KMS-11 (cell line): Measurements from ENCODE around the gene LRBA.

Experiments
- H2AFZ ChIP-seq: fragments of 200-600 bp; sonication (generic); 2 replicates; pipeline ENCODE4 v1.6.1; 2016; ENCODE audit warnings: antibody characterized with exemption, mixed run types, low read depth
- H3K27ac ChIP-seq: fragments of 200-600 bp; sonication (generic); 2 replicates; pipeline ENCODE4 v1.6.1; 2016; ENCODE audit warnings: mild to moderate bottlenecking, mixed run types
- H3K27me3 ChIP-seq: fragments of 200-600 bp; sonication (generic); 2 replicates; pipeline ENCODE4 v1.6.1; 2017; ENCODE audit warnings: mild to moderate bottlenecking, low read depth, mixed run types, moderate library complexity; ENCODE audit not compliant: insufficient read depth
- H3K36me3 ChIP-seq: fragments of 200-600 bp; sonication (generic); 2 replicates; pipeline ENCODE4 v1.6.1; 2017; ENCODE audit warnings: mild to moderate bottlenecking, mixed run types; ENCODE audit not compliant: insufficient read depth
- H3K4me1 ChIP-seq: fragments of 200-600 bp; sonication (generic); 2 replicates; pipeline ENCODE4 v1.6.1; 2016; ENCODE audit warnings: mild to moderate bottlenecking, low read depth, mixed run types; ENCODE audit not compliant: poor library complexity, severe bottlenecking
- H3K4me2 ChIP-seq: fragments of 200-600 bp; sonication (generic); 2 replicates; pipeline ENCODE4 v1.7.0; 2016; ENCODE audit warnings: mild to moderate bottlenecking, mixed run types
- H3K4me3 ChIP-seq: fragments of 200-600 bp; sonication (generic); IDR thresholded peaks from 2 replicates; pipeline ENCODE4 v1.6.1; 2017; ENCODE audit warnings: low read depth, low read length, mixed read lengths; ENCODE audit not compliant: insufficient read depth
- H3K79me2 ChIP-seq: fragments of 200-600 bp; sonication (generic); 2 replicates; pipeline ENCODE4 v1.6.1; 2016; ENCODE audit warnings: low read depth, mixed run types; ENCODE audit not compliant: insufficient read depth
- H3K9ac ChIP-seq: fragments of 200-600 bp; sonication (generic); 2 replicates; pipeline ENCODE4 v1.6.1; 2016; ENCODE audit warnings: mild to moderate bottlenecking, mixed run types
- H4K20me1 ChIP-seq: fragments of 200-600 bp; sonication (generic); 2 replicates; pipeline ENCODE4 v1.6.1; 2016; ENCODE audit warnings: mild to moderate bottlenecking, mixed run types; ENCODE audit not compliant: insufficient read depth
- CTCF ChIP-seq: fragments of 200-600 bp; sonication (generic); conservative IDR thresholded peaks from 2 replicates; pipeline ENCODE4 v1.6.1; 2017; ENCODE audit warnings: low read depth, mild to moderate bottlenecking, antibody characterized with exemption, low read length, moderate library complexity, mixed read lengths

Gene LRBA

GRCh38 chr4:150909116-150909515 lies 106.0 kb downstream of the LRBA start:
- H3K79me2 ChIP-seq = no peaks in the 10 kb centered on the region
- H3K9ac ChIP-seq = no peak overlapping the region
- no peaks in the 10 kb centered on the region for H4K20me1 ChIP-seq
- TF ChIP-seq CTCF = no peak
- no peak overlapping the region for H2AFZ ChIP-seq
- peaks cover 11% of the 10 kb centered on the region for H3K4me1 ChIP-seq
- H3K27me3 ChIP-seq = no peaks in the 10 kb centered on the region
- no peak overlapping the region for H3K27ac ChIP-seq
- H3K4me2 ChIP-seq = no peak overlapping the region
- 0 out of 2 replicates have a peak, but pooled peaks cover 4% of the 10 kb centered on the region for H3K36me3 ChIP-seq
- no peak overlapping the region for H3K4me3 ChIP-seq

- Histone ChIP-seq H3K79me2 (no peaks in the 10 kb centered on the region), H3K27me3 (no peaks in the 10 kb centered on the region), H3K4me2 (no peak overlapping the region), H3K4me3 (no peak overlapping the region), H2AFZ (no peak overlapping the region), H3K4me1 (peaks cover 11% of the 10 kb centered on the region), H3K9ac (no peak overlapping the region), H4K20me1 (no peaks in the 10 kb centered on the region), H3K36me3 (0 out of 2 replicates have a peak, but pooled peaks cover 4% of the 10 kb centered on the region), H3K27ac (no peak overlapping the region)
- no peak for TF ChIP-seq CTCF
These were observed 108.0 kb downstream of the LRBA start for GRCh38 chr4:150906987-150907633.

- H2AFZ ChIP-seq = no peak overlapping the region
- no peaks in the 10 kb centered on the region for H3K27me3 ChIP-seq
- peaks cover 9% of the 10 kb centered on the region for H3K4me1 ChIP-seq
- no peaks in the 10 kb centered on the region for H3K79me2 ChIP-seq
- no peak for TF ChIP-seq CTCF
- H4K20me1 ChIP-seq = no peaks in the 10 kb centered on the region
- H3K4me2 ChIP-seq = no peak overlapping the region
- H3K27ac ChIP-seq = no peak overlapping the region
- H3K9ac ChIP-seq = no peak overlapping the region
- no peaks in the 10 kb centered on the region for H3K36me3 ChIP-seq
- H3K4me3 ChIP-seq = no peak overlapping the region
These were observed 110.4 kb downstream of the LRBA start for GRCh38 chr4:150904671-150905070.

- Histone ChIP-seq H3K9ac (no peak overlapping the region), H3K4me1 (no peaks in the 10 kb centered on the region), H3K36me3 (no peaks in the 10 kb centered on the region), H3K27ac (no peak overlapping the region), H3K4me2 (no peak overlapping the region), H2AFZ (no peak overlapping the region), H3K4me3 (no peak overlapping the region), H4K20me1 (no peaks in the 10 kb centered on the region), H3K79me2 (no peaks in the 10 kb centered on the region), H3K27me3 (no peaks in the 10 kb centered on the region)
- no peak for TF ChIP-seq CTCF
These were observed 111.5 kb downstream of the LRBA start for GRCh38 chr4:150903603-150904002.
